Dendritic cell treated with granulocyte-macrophage colony-stimulating factor and Interleukin-4, amounts not matched to agents 40 ng/mL and 50 ng/mL, for 4 days (primary cell): ENCODE data around the gene PRKAR2A.
"Not testable (repeated sequence)": the region's sequence is repeated elsewhere in the genome, so short reads cannot be mapped to it uniquely, and the experiment has no call there.

Experiments
- H3K27ac Mint-ChIP-seq: one replicate; pipeline ENCODE4 v1.8.0; 2022; ENCODE audit warnings: mild to moderate bottlenecking, mixed read lengths
- H3K27me3 Mint-ChIP-seq: one replicate; pipeline ENCODE4 v1.8.0; 2022; ENCODE audit warnings: mild to moderate bottlenecking, mixed read lengths
- H3K36me3 Mint-ChIP-seq: one replicate; pipeline ENCODE4 v1.8.0; 2022; ENCODE audit warnings: low read depth, mixed read lengths
- H3K4me1 Mint-ChIP-seq: one replicate; pipeline ENCODE4 v1.8.0; 2022; ENCODE audit warnings: low read depth, mixed read lengths
- H3K4me3 Mint-ChIP-seq: one replicate; pipeline ENCODE4 v1.8.0; 2022; ENCODE audit warnings: mild to moderate bottlenecking, moderate library complexity, mixed read lengths
- H3K9me3 Mint-ChIP-seq: one replicate; pipeline ENCODE4 v1.8.0; 2022; ENCODE audit warnings: mixed read lengths
- intact Hi-C: fragments of 100-400 bp; cut with micrococcal nuclease; formaldehyde crosslinking; loops from one replicate; pipeline ENCODE4 v1.15.0; 2022

The PRKAR2A gene

DNA sequence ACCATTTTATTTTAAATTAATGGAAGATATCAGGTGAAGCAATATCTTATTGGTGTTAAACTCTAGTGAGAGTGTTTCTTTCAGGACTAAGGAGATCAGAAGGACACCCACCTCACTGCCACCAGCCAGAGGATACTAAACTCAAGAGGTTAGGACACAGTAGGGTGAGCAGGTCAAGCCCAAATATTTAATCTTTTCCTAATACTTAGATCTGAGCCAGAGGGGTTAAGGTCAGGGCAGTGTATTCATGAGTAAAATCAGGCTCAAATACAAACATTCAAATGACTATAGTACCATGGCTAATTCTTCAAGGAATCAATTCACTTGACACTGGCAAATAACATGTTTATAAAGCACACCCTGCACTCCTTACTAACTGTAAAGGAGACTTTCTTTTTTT, 65.6 kb downstream of the PRKAR2A start:
- no peak overlapping the region for H3K4me3 Mint-ChIP-seq
- no peak overlapping the region for H3K27ac Mint-ChIP-seq
- no peaks in the 10 kb centered on the region for H3K4me1 Mint-ChIP-seq
- peaks cover 63% of the 10 kb centered on the region for H3K36me3 Mint-ChIP-seq
- intact Hi-C loops: no loop called here
- no peaks in the 10 kb centered on the region for H3K27me3 Mint-ChIP-seq
- no peaks in the 10 kb centered on the region for H3K9me3 Mint-ChIP-seq

- H3K27ac Mint-ChIP-seq, H3K27me3 Mint-ChIP-seq, H3K9me3 Mint-ChIP-seq, H3K4me1 Mint-ChIP-seq, H3K4me3 Mint-ChIP-seq, intact Hi-C loops: not testable (repeated sequence)
- peaks cover 76% of the 10 kb centered on the region for H3K36me3 Mint-ChIP-seq
Observed at GRCh38 chr3:48778565-48778964, 69.1 kb downstream of the PRKAR2A start.

GRCh38 chr3:48776854-48777253, 70.8 kb downstream of the PRKAR2A start:
- H3K27ac Mint-ChIP-seq: no peak overlapping the region
- peaks cover 70% of the 10 kb centered on the region for H3K36me3 Mint-ChIP-seq
- H3K4me1 Mint-ChIP-seq: no peaks in the 10 kb centered on the region
- H3K4me3 Mint-ChIP-seq: no peak overlapping the region
- intact Hi-C loops: no loop called here
- no peaks in the 10 kb centered on the region for H3K9me3 Mint-ChIP-seq
- no peaks in the 10 kb centered on the region for H3K27me3 Mint-ChIP-seq

GRCh38 chr3:48770192-48770502, 77.5 kb downstream of the PRKAR2A start:
- no peaks in the 10 kb centered on the region for H3K27me3 Mint-ChIP-seq
- H3K27ac Mint-ChIP-seq: peak overlapping the region; percentile 47
- no peak overlapping the region for H3K4me3 Mint-ChIP-seq
- H3K9me3 Mint-ChIP-seq: no peaks in the 10 kb centered on the region
- intact Hi-C loops: no loop called here
- H3K4me1 Mint-ChIP-seq: peaks cover 18% of the 10 kb centered on the region
- peaks cover 66% of the 10 kb centered on the region for H3K36me3 Mint-ChIP-seq

DNA sequence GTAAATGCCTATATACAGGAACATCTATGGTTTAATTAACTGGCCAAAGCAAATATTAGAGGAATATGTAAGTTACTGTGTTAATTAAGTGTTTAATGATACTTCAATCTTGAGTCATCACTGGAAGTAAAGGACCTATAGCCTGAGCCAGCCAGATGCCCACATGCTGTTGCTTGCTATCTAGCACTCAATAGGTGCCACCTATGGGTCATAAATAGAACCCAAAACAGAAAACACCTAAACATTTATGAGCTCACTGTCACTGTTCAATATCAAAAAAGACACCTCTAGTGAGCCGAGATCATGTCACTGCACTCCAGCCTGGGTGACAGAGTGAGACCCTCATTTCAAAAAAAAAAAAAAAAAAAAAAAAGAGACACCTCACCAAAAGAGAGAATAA, 82.3 kb downstream of the PRKAR2A start:
- Mint-ChIP-seq H3K27ac (no peak overlapping the region), H3K4me3 (no peak overlapping the region), H3K27me3 (no peaks in the 10 kb centered on the region), H3K4me1 (peaks cover 31% of the 10 kb centered on the region), H3K9me3 (no peaks in the 10 kb centered on the region), H3K36me3 (peaks cover 50% of the 10 kb centered on the region)
- intact Hi-C loops: no loop called here

DNA sequence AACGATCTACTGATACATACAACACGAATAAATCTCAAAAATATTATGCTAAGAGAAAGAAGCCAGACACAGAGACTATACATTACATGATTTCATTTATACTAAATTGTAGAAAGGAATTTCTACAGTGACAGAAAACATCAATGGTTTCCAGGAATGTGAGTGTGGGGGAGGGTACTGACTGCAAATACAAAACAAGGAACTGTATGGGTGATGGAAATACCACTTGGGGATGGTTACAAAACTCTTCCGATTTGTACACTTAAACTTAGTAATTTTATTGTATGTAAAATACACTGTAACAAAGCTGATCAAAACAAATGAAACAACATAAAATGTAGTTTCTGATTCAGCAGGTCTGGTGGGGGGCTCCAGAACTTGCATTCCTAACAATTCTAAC, 84.9 kb downstream of the PRKAR2A start:
- Mint-ChIP-seq H3K27me3 (no peaks in the 10 kb centered on the region), H3K36me3 (peaks cover 67% of the 10 kb centered on the region), H3K4me3 (no peak overlapping the region), H3K27ac (peak overlapping the region; percentile 36), H3K9me3 (no peaks in the 10 kb centered on the region), H3K4me1 (peaks cover 20% of the 10 kb centered on the region)
- intact Hi-C loops: no loop called here

DNA sequence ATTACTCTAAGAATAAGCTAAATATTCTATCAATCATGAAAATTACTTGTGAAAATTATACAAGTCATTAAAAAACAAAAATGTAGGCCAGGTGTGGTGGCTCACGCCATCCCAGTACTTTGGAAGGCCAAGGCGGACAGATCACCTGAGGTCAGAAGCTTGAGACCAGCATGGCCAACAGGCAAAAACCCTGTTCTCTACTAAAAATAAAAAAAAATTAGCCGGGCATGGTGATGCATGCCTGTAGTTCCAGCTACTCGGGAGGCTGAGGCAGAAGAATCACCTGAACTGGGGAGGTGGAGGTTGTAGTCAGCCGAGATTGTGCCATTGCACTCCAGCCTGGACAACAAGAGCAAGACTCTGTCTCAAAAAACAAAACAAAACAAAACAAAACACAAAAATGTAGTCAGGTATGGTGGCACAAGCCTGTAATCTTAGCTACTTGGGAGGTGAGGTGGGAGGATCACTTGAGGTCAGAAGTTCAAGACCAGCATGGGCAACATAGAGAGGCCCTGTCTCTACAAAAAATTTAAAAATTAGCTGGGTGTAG, 87.6 kb downstream of the PRKAR2A start:
- H3K27me3 Mint-ChIP-seq, H3K27ac Mint-ChIP-seq, H3K4me3 Mint-ChIP-seq, intact Hi-C loops, H3K9me3 Mint-ChIP-seq: not testable (repeated sequence)
- Mint-ChIP-seq H3K4me1 (peaks cover 20% of the 10 kb centered on the region), H3K36me3 (peaks cover 77% of the 10 kb centered on the region)

- H3K27me3 Mint-ChIP-seq, H3K4me3 Mint-ChIP-seq, H3K27ac Mint-ChIP-seq, intact Hi-C loops, H3K9me3 Mint-ChIP-seq: not testable (repeated sequence)
- Mint-ChIP-seq H3K36me3 (peaks cover 71% of the 10 kb centered on the region), H3K4me1 (peaks cover 20% of the 10 kb centered on the region)
Observed at GRCh38 chr3:48759531-48759930, 88.1 kb downstream of the PRKAR2A start.

GRCh38 chr3:48759071-48759470, 88.6 kb downstream of the PRKAR2A start:
- intact Hi-C loops: no loop called here
- H3K27me3 Mint-ChIP-seq: no peaks in the 10 kb centered on the region
- no peak overlapping the region for H3K27ac Mint-ChIP-seq
- no peaks in the 10 kb centered on the region for H3K9me3 Mint-ChIP-seq
- H3K4me1 Mint-ChIP-seq: peaks cover 20% of the 10 kb centered on the region
- H3K36me3 Mint-ChIP-seq: peaks cover 67% of the 10 kb centered on the region
- no peak overlapping the region for H3K4me3 Mint-ChIP-seq

GRCh38 chr3:48756640-48757039, 91.0 kb downstream of the PRKAR2A start:
- Mint-ChIP-seq H3K27me3 (no peaks in the 10 kb centered on the region), H3K4me1 (peaks cover 12% of the 10 kb centered on the region), H3K9me3 (no peaks in the 10 kb centered on the region), H3K27ac (no peak overlapping the region), H3K36me3 (peaks cover 75% of the 10 kb centered on the region), H3K4me3 (no peak overlapping the region)
- intact Hi-C loops: no loop called here

DNA sequence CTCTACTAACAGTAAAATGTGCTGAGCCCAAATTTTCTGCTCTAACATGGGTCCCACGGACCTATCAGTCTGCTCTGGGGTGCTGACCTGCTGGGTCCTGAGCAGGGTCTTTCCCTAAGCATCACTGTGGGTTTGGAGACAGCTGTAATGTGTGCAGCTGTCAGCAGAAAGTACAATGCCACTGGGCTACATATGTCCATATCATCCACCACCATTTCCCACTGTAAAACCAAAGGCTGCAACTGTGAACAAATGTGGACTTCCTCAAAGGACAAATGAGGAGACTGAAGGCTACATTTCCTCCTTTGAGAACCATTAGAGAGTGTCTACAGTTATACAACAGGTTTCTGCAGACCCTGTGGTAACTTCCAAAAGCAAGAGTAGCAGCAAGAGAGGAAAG, 96.8 kb downstream of the PRKAR2A start:
- intact Hi-C loops: no loop called here
- H3K36me3 Mint-ChIP-seq: peaks cover 40% of the 10 kb centered on the region
- H3K4me1 Mint-ChIP-seq: peaks cover 47% of the 10 kb centered on the region
- no peaks in the 10 kb centered on the region for H3K27me3 Mint-ChIP-seq
- no peaks in the 10 kb centered on the region for H3K9me3 Mint-ChIP-seq
- H3K4me3 Mint-ChIP-seq: peak overlapping the region; percentile 26
- peak overlapping the region; percentile 85 for H3K27ac Mint-ChIP-seq

GRCh38 chr3:48748754-48749153, 98.9 kb downstream of the PRKAR2A start:
- Mint-ChIP-seq H3K4me1 (peaks cover 47% of the 10 kb centered on the region), H3K4me3 (no peak overlapping the region), H3K36me3 (peaks cover 36% of the 10 kb centered on the region), H3K27me3 (no peaks in the 10 kb centered on the region), H3K27ac (peak overlapping the region; percentile 81), H3K9me3 (no peaks in the 10 kb centered on the region)
- intact Hi-C loops: loop anchor here (2.0 kb wide), 1 partner anchor 32 kb away; the partner anchor contains the start of gene IP6K2

- Mint-ChIP-seq H3K27me3 (no peaks in the 10 kb centered on the region), H3K4me3 (peak overlapping the region; percentile 6), H3K9me3 (no peaks in the 10 kb centered on the region), H3K27ac (peak overlapping the region; percentile 81), H3K36me3 (peaks cover 29% of the 10 kb centered on the region), H3K4me1 (peaks cover 42% of the 10 kb centered on the region)
- intact Hi-C loops: loop anchor here (2.0 kb wide), 1 partner anchor 31 kb away; the partner anchor contains the start of gene IP6K2
Observed at GRCh38 chr3:48747706-48748105, 100.0 kb downstream of the PRKAR2A start.

DNA sequence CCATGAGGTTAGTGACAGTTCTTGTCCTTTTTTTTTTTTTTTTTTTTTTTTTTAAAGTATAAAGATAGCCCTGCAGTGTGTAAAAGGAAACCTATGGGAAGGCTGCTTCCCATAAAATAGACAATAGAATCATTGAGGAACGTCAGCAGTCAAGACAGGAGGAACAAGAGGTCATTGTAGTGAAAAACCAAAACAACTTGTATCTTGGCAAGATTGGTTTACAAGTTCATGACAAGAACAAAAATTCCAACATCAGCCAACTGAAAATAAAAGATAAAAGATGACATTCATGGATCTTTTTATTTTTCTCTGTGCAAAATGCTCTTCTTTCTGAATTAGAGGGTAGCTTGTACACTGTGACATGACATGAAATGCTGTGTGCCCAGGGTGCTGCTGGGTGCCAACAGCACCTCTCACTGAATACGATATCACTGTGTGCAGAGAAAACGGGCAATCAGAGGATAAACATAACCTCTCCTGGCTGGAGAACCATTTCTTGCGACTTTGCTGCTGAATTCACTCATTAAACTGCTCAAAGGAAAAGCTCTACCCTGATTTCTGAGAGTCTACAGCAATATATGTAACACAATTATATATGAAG, 100.6 kb downstream of the PRKAR2A start:
- no peaks in the 10 kb centered on the region for H3K27me3 Mint-ChIP-seq
- H3K9me3 Mint-ChIP-seq: no peaks in the 10 kb centered on the region
- peak overlapping the region; percentile 81 for H3K27ac Mint-ChIP-seq
- H3K4me3 Mint-ChIP-seq: no peak overlapping the region
- intact Hi-C loops: no loop called here
- H3K4me1 Mint-ChIP-seq: peaks cover 44% of the 10 kb centered on the region
- peaks cover 26% of the 10 kb centered on the region for H3K36me3 Mint-ChIP-seq

GRCh38 chr3:48743773-48744172, 103.9 kb downstream of the PRKAR2A start:
- intact Hi-C loops: no loop called here
- Mint-ChIP-seq H3K36me3 (peaks cover 9% of the 10 kb centered on the region), H3K9me3 (no peaks in the 10 kb centered on the region), H3K27ac (no peak overlapping the region), H3K27me3 (no peaks in the 10 kb centered on the region), H3K4me3 (no peak overlapping the region), H3K4me1 (peaks cover 39% of the 10 kb centered on the region)
